ENCODE measurements around the gene FASN. TPM values are rescaled to one million over a fixed set of nuclear protein-coding genes. Genes with fewer than 3 reads are reported as not detected.
A peak's percentile ranks its signal among the peaks of the same experiment; 100 is the strongest.

FASN gene
- total RNA-seq, 1 experiment from 2014 or later: 433 TPM

GRCh38 chr17:82113941-82114340 lies 15.9 kb upstream of the FASN start:
- TF ChIP-seq CTCF (conservative IDR thresholded peaks at IDR 0.05): no peak
- Mint-ChIP-seq H3K36me3 (ENCODE audit: insufficient read depth in 1 of 3, low read depth in 3 of 3) (peaks cover 2 to 4% (median 2%) of the 10 kb centered on the region in 3 experiments; a peak in 5 of 7 replicates), H3K27ac (no peak overlapping the region; a peak in 1 of 7 replicates), H3K4me1 (peaks cover 12 to 27% of the 10 kb centered on the region in 2 experiments), H3K27me3 (ENCODE audit: low read depth) (peaks cover 69% of the 10 kb centered on the region), H3K9me3 (peaks cover 0 to 7% of the 10 kb centered on the region in 2 experiments; a peak in 2 of 5 replicates), H3K4me3 (no peak overlapping the region)
- H3K4ac ChIP-seq (ENCODE audit: low read depth, low read length): no peak overlapping the region
- no peak overlapping the region for H2BK5ac ChIP-seq (ENCODE audit: insufficient read length, low read length)
- no peak overlapping the region for H3K56ac ChIP-seq (ENCODE audit: insufficient read length, low read depth, low read length)
- H3K4me1 ChIP-seq (ENCODE audit: insufficient read depth, low read length): no peaks in the 10 kb centered on the region
- H3T11ph ChIP-seq (ENCODE audit: low read length): no peak overlapping the region
- no peak overlapping the region for H2BK12ac ChIP-seq (ENCODE audit: insufficient read length, low read depth, low read length)
- H2AFZ ChIP-seq (ENCODE audit: low read length): no peak overlapping the region
- H4K20me1 ChIP-seq (ENCODE audit: control insufficient read depth, insufficient read depth, insufficient read length): peaks cover 3% of the 10 kb centered on the region
- H4K8ac ChIP-seq (replicated peaks; ENCODE audit: insufficient read length, low read depth, low read length): no peak overlapping the region
- H3K27me3 ChIP-seq (ENCODE audit: insufficient read depth, low read length): no peaks in the 10 kb centered on the region
- DNase-seq: peak; percentile 25
- no peak overlapping the region for H4K5ac ChIP-seq (ENCODE audit: insufficient read length, low read depth, low read length)
- no peak overlapping the region for H4K91ac ChIP-seq (ENCODE audit: insufficient read length, low read depth, low read length)
- no peak overlapping the region for H3K9ac ChIP-seq (ENCODE audit: extremely low read depth, insufficient read length, low read length)
- no peak overlapping the region for H3K18ac ChIP-seq (ENCODE audit: insufficient read length, low read depth, low read length)
- no CpG with 5 or more reads among the region's 13 CpGs for WGBS (ENCODE audit: extremely low coverage, insufficient read length, low lambda C conversion rate)
- H2BK20ac ChIP-seq (ENCODE audit: low read depth, low read length, poor library complexity, severe bottlenecking): no peak overlapping the region
- H3K14ac ChIP-seq (ENCODE audit: insufficient read depth, low read length): no peak overlapping the region
- no peak overlapping the region for H3K27ac ChIP-seq (ENCODE audit: insufficient read length, low read depth, low read length)
- no peaks in the 10 kb centered on the region for H3K79me1 ChIP-seq (ENCODE audit: insufficient read depth, low read depth, low read length, poor library complexity, severe bottlenecking)
- H2BK15ac ChIP-seq (ENCODE audit: low read depth, low read length): no peak overlapping the region
- no peak overlapping the region for H3K23ac ChIP-seq (ENCODE audit: insufficient read length, low read depth, low read length)
- H3K4me2 ChIP-seq (ENCODE audit: insufficient read depth, insufficient read length, low read length): no peak overlapping the region
- H3K23me2 ChIP-seq (ENCODE audit: insufficient read length, low read depth, low read length, poor library complexity, severe bottlenecking): no peaks in the 10 kb centered on the region
- no peak overlapping the region for H2AK5ac ChIP-seq (ENCODE audit: insufficient read length, low read length)
- no peaks in the 10 kb centered on the region for H3K79me2 ChIP-seq (ENCODE audit: insufficient read depth, low read length)
- no peak overlapping the region for H2BK120ac ChIP-seq (ENCODE audit: low read depth, low read length, poor library complexity, severe bottlenecking)
- H3K9me3 ChIP-seq (ENCODE audit: control insufficient read depth, low read depth, low read length): no peaks in the 10 kb centered on the region

All from H9 (cell line).